Ectodermal cell (in vitro differentiated cells): ENCODE results near the gene PDIK1L.
"Not testable (repeated sequence)": the region's sequence is repeated elsewhere in the genome, so short reads cannot be mapped to it uniquely, and the experiment has no call there.

Experiments used
- H3K27ac ChIP-seq: 2 replicates; pipeline ENCODE4 v1.7.0; 2013; ENCODE audit warnings: mild to moderate bottlenecking, low read depth, low read length; ENCODE audit not compliant: insufficient read depth, poor library complexity, severe bottlenecking
- H3K27me3 ChIP-seq: 2 replicates; pipeline ENCODE4 v1.7.0; 2013; ENCODE audit warnings: mild to moderate bottlenecking, low read length; ENCODE audit not compliant: insufficient read depth, control insufficient read depth, poor library complexity, severe bottlenecking
- H3K36me3 ChIP-seq: one replicate; pipeline ENCODE4 v1.7.0; 2013; ENCODE audit warnings: low read length; ENCODE audit not compliant: control insufficient read depth, insufficient read depth
- H3K4me1 ChIP-seq: one replicate; pipeline ENCODE4 v1.7.0; 2013; ENCODE audit warnings: low read length; ENCODE audit not compliant: control insufficient read depth, insufficient read depth
- H3K4me3 ChIP-seq: 2 replicates; pipeline ENCODE4 v1.7.0; 2013; ENCODE audit warnings: low read depth, low read length, control low read depth; ENCODE audit not compliant: insufficient read depth
- H3K9me3 ChIP-seq: 2 replicates; pipeline ENCODE4 v1.7.0; 2013; ENCODE audit warnings: mild to moderate bottlenecking, low read length, moderate library complexity; ENCODE audit not compliant: control insufficient read depth
- WGBS, 2 experiments: methylation state at CpG; one replicate each; pipeline ENCODE4 v1.1.7; 2013; ENCODE audit warnings: missing lambda C conversion rate in 2 of 2; 5-methylcytosine and 5-hydroxymethylcytosine counted together

The PDIK1L gene

GRCh38 chr1:26099780-26100179 lies 11.8 kb upstream of the PDIK1L start:
- H3K9me3 ChIP-seq, result no peaks in the 10 kb centered on the region
- WGBS, 2 experiments, result 78 to 100% methylated on average over 3 of the region's 3 CpGs

GRCh38 chr1:26100204-26100603 lies 11.4 kb upstream of the PDIK1L start:
- 84 to 87% methylated on average over 10 of the region's 10 CpGs for WGBS, 2 experiments
- H3K4me1 ChIP-seq, H3K27me3 ChIP-seq, H3K9me3 ChIP-seq, H3K4me3 ChIP-seq, H3K36me3 ChIP-seq, H3K27ac ChIP-seq: not testable (repeated sequence)

More at GRCh38 chr1:26099780-26100179, 11.8 kb upstream of the PDIK1L start:
- H3K36me3 ChIP-seq, result no peaks in the 10 kb centered on the region
- no peak overlapping the region for H3K27ac ChIP-seq
- H3K27me3 ChIP-seq, result no peaks in the 10 kb centered on the region
- peaks cover 5% of the 10 kb centered on the region for H3K4me1 ChIP-seq
- H3K4me3 ChIP-seq, result no peak overlapping the region

- WGBS, 2 experiments, result 78 to 87% methylated on average over 3 of the region's 3 CpGs
- peaks cover 2% of the 10 kb centered on the region for H3K4me1 ChIP-seq
- H3K36me3 ChIP-seq, result no peaks in the 10 kb centered on the region
- H3K9me3 ChIP-seq, result no peaks in the 10 kb centered on the region
- no peak overlapping the region for H3K27ac ChIP-seq
- H3K4me3 ChIP-seq, result no peak overlapping the region
- no peaks in the 10 kb centered on the region for H3K27me3 ChIP-seq
Observed at GRCh38 chr1:26102119-26102518, 9.5 kb upstream of the PDIK1L start.

- Histone ChIP-seq H3K4me3 (no peak overlapping the region), H3K36me3 (no peaks in the 10 kb centered on the region), H3K27me3 (no peaks in the 10 kb centered on the region), H3K27ac (no peak overlapping the region), H3K4me1 (peaks cover 2% of the 10 kb centered on the region), H3K9me3 (no peaks in the 10 kb centered on the region)
- WGBS, 2 experiments, result 77 to 87% methylated on average over 2 of the region's 2 CpGs
Observed at GRCh38 chr1:26102526-26102925, 9.1 kb upstream of the PDIK1L start.

- not testable (repeated sequence) for H3K4me3 ChIP-seq, H3K9me3 ChIP-seq, H3K27me3 ChIP-seq, H3K27ac ChIP-seq, H3K36me3 ChIP-seq, H3K4me1 ChIP-seq
- WGBS, 2 experiments, result 49% methylated on average over 5 of the region's 5 CpGs
Observed at GRCh38 chr1:26105226-26105548, 6.4 kb upstream of the PDIK1L start.

- WGBS, 2 experiments, result 90 to 97% methylated on average over 4 of the region's 5 CpGs
- H3K9me3 ChIP-seq, result no peaks in the 10 kb centered on the region
- H3K27me3 ChIP-seq, result peaks cover 11% of the 10 kb centered on the region
- peak overlapping the region; percentile 67 for H3K4me3 ChIP-seq
- no peak overlapping the region for H3K27ac ChIP-seq
- H3K36me3 ChIP-seq, result no peaks in the 10 kb centered on the region
- H3K4me1 ChIP-seq, result peaks cover 8% of the 10 kb centered on the region
Observed at GRCh38 chr1:26109229-26110164, 2.1 kb upstream of the PDIK1L start.

- Histone ChIP-seq H3K4me3 (peak overlapping the region; percentile 67), H3K27ac (peak overlapping the region; percentile 89), H3K36me3 (no peaks in the 10 kb centered on the region), H3K9me3 (no peaks in the 10 kb centered on the region), H3K27me3 (peaks cover 11% of the 10 kb centered on the region), H3K4me1 (peaks cover 6% of the 10 kb centered on the region)
- 0% methylated on average over 85 of the region's 85 CpGs for WGBS, 2 experiments
Observed at GRCh38 chr1:26110731-26111529, 694 bp upstream of the PDIK1L start.

- Histone ChIP-seq H3K9me3 (no peaks in the 10 kb centered on the region), H3K36me3 (no peaks in the 10 kb centered on the region), H3K27me3 (peaks cover 11% of the 10 kb centered on the region), H3K4me3 (peak overlapping the region; percentile 67), H3K27ac (no peak overlapping the region), H3K4me1 (peaks cover 6% of the 10 kb centered on the region)
- WGBS, 2 experiments, result 12 to 13% methylated on average over 9 of the region's 9 CpGs
Observed at GRCh38 chr1:26112407-26112775, 767 bp downstream of the PDIK1L start.

GRCh38 chr1:26114165-26114927 lies 2.7 kb downstream of the PDIK1L start:
- no peaks in the 10 kb centered on the region for H3K9me3 ChIP-seq
- no peak overlapping the region for H3K27ac ChIP-seq
- H3K4me1 ChIP-seq, result peaks cover 6% of the 10 kb centered on the region
- H3K36me3 ChIP-seq, result no peaks in the 10 kb centered on the region
- WGBS, 2 experiments, result 95 to 96% methylated on average over 12 of the region's 12 CpGs
- peaks cover 11% of the 10 kb centered on the region for H3K27me3 ChIP-seq
- H3K4me3 ChIP-seq, result no peak overlapping the region
